GM19468 (cell line): ENCODE measurements around the gene PDGFC.

Experiments
- ATAC-seq: cut with Tn5 transposase; IDR thresholded peaks from one replicate; pipeline ENCODE4 v1.9.1; 2021; ENCODE audit warnings: mild to moderate bottlenecking, moderate library complexity, moderate number of reproducible peaks; ENCODE audit not compliant: unreplicated experiment; ENCODE audit errors: extremely low read depth

PDGFC gene

DNA sequence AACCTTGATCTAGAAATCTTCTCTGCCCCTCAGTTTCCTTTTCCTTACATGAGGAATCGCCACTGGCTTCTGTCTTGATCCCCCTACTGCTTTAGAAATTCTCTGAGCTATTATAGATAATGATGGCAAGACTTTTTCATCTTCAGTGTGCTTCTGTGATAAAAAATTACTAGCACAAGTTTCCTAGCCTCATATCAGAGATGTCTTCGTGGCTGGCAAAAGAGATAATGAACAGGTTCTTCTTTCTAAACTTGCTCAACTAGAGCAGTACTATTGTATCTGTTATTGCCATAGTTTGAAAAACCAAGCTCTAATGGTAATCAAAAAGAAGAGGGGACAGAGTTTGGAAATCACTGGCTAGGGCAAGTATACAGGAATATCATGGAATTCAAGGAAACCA, 4.1 kb upstream of the PDGFC start:
- ATAC-seq, result no peak

DNA sequence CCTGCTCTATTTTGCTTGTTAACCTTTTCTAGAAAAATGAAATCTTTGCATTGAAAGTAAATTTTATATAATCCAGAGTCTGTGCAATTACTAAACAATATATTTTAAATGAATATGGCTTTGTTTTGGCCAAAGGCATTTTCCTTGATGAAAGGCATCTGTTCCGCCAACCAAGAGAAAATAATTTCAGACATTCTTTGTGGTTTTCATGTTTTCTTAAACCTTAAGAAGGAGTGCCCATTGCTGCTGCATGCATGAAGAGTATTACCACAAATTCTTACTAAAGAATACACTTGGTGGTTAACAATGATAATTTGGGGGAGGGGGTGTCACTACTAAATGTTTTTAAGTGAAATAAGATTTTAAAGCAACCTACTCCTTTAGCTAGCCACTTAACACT, 2.7 kb upstream of the PDGFC start:
- ATAC-seq, result no peak

DNA sequence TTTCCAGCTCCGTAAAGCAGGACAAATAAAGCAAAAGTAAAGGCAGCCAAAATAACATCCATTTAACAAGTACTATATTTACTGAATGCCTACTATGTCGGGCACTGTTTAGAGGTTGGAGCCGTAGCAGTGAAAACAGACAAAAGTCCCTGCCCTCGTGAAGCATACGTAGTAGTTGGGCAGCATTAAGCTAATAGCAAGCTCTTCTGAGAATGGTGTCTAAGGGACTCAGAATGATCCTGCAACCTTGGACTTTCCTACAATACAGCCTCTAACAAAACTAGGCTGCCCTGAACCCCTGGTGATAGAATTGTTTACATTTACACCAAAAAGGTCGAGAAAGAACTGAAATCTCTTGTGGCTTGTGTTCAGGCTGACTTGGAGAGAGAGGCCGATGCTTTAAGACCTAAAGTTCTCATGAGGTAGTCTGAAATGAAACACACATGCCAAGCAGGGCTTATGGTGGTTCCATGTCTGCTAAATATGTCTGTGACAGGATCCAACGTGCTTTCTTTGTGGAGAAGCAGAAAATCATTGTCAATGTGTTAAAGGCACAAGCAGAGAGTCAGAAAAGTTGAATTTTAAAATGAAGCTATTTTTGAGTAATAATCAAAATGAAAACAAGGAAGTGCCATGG, 898 bp upstream of the PDGFC start:
- ATAC-seq, result no peak

DNA sequence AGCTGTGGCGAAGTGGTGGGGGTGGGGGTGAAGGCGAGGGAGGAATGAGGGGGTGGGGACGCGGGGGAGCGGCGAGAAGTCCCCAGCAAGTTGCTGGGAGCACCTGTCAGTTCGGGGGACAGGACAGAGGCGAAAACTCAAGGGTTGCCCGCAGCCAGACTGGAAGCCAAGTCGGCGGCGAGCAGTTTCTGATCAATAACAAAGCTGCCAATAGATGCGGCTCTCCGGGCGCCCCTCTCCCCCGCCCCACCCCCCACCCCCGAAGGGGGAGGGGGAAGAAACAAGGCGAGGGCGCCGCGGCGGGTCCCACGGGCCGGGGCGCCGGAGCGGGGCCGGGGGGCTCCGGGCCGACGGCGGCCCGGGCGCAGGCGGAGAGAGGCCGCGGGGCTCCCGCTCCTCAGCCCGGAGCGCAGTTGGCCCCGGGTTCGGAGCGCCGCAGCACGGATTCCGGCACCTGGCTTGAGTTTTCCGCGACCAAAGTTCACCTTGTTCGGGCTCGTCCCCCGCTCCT, 379 bp downstream of the PDGFC start:
- ATAC-seq, result no peak

DNA sequence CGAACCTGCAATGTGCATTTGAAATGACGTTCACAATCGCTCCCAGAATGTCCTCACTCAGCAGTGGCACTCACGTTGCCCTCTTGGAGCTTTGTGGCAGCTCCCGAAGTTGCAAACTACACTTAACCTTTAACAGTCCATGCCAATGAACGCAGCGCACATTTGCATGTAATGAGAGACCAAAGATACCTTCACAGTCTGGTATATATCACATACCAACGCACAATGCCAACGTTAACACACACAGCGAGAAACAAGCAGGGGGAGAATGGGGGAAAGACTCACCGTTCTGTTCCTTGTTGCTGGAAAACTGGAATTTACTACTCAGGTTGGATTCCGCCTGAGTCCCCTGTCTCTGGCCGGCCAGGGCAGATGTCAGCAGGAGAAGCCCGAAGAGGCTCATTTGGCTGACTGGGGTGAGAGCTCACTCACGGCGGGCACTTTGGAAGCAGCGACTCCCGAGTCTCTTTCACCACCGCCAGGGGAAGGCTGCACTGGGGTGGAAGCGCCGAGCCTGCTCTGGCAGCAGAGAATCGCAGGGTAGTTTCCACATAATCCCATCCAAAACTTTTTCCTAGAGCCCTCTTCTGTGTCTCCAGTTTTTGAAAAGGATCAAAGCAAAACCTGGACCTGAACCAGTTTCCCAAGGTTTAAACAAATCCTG, 966 bp downstream of the PDGFC start:
- ATAC-seq, result no peak

DNA sequence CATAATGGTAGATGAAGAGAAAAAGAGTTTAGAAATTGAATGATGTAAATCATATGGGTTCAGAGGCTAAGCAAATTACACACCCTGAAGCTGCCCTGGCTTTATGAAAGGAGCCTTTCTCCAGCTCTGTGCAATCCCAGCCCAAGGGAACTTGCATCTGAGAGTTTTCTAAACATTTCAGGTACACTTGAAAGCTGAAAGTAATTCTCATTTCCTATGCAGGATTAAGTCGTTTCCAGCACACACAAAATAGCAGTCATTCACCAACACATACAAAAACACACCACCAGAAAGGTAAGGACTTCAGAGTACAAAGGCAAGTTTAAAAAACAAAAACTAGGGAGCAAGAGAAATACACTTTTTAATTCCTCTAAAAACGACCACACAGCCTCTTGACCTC, 1.7 kb downstream of the PDGFC start:
- ATAC-seq, result no peak

DNA sequence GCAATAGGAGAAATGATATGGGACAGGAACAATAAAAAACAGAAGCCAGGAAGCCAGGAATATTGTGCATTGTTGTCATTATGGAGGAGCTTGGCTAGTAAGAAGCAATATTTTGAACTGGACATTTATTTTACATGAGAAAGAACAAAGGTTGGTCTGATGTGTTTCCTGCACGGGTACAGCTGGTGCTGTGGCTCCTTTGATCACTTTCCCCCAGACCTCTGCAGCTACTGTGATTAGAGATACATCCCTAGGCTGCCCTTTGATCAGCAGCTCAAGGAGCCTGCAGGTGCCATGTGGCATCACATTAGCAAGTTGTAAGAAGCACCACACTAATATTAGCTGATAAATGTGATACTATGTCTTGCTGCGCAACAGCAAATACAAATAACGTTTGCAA, 2.5 kb downstream of the PDGFC start:
- ATAC-seq, result no peak

DNA sequence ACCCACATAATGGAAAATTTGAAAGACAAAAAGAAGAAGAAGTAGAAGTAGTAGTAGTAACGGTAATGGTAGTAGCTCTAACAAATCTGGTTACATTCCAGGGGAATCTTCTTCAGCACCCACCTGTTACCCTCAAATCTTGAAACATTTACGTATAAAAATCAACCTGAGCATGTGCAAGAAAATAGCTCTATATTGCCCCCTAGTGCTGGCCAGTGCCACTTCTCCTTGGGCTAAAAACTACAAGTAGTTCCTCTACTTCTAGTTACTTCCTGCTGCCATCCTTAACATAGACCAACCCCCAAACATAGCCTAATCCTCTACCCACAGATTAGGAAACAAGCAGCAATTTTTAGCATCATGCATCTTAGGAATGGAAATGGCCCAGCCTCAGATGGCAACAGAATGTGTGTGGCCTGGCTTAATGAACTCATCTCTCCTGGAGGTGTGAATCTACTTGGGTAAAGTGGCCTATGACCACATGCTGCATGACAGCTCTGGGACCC, 3.1 kb downstream of the PDGFC start:
- peak; percentile 70 for ATAC-seq

DNA sequence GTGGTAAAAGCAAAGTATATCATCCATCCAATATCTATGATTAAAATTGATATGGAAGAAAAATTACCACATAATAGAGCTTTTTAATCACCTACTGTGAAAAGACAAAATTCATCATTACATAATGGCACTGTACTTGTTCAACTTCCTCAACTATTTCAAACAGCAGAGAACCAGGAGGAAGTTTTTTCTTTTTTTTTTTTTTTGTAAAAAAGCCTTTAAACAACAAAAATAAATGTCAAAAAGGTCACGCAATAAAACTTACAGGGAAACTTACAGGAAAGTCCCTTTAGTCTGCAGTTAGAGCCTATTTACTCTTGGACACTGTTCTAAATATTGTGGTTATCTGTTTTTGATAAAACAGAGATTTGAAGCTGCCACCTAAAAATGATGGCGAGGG, 4.8 kb downstream of the PDGFC start:
- no peak for ATAC-seq

DNA sequence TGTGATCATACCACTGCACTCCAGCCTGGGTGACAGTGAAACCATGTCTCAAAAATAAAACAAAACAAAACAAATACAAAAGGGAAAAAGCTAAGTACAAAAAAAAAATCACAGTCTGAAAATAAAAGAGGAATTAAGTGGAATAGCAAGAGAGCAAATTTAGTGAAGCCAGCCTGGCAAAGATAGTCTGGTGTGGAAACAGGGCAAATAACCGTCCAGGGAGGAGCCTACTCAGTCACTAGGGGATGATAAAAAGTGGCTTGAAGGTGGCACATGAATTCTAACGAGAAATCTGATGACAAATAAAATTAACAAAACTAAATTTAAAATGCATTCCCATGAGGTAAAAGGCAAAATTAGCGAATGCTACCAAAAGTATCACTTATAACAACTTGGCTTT, 8.2 kb downstream of the PDGFC start:
- ATAC-seq, result no peak

DNA sequence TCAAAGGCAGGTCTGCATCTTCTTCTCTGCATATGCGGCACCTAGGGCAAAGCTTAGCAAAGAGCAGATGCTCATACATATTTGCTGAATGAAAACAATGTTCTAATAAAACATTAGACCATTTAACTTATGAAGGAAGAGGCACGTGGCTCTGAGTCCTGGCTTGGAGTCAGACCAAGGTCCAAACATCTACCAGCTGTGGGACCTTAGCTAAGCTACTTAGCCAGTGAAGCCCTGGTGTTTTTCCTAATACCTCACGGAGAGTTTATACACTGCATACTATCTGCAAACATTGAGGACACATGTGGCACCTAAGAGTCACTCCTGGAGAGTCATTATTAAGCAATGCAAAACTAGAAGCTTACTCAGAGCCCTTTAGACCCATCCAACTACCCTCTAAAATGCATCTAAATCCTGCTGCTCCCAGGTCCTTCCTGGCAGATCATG, 9.0 kb downstream of the PDGFC start:
- no peak for ATAC-seq

DNA sequence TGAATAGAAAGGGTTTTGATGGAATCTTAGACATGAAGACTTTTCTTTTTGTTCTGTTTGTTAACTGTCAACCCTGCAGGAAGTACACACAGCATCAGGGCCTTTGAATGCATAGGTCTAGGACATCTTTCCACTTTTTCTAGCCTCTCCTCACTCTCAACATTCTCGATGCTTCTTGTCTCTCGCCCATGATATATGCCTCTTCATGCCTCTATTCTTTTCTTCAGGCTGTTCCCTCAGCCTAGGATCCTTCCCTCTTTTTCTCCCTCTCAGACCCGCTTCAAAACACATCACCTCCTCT, 9.6 kb downstream of the PDGFC start:
- no peak for ATAC-seq

DNA sequence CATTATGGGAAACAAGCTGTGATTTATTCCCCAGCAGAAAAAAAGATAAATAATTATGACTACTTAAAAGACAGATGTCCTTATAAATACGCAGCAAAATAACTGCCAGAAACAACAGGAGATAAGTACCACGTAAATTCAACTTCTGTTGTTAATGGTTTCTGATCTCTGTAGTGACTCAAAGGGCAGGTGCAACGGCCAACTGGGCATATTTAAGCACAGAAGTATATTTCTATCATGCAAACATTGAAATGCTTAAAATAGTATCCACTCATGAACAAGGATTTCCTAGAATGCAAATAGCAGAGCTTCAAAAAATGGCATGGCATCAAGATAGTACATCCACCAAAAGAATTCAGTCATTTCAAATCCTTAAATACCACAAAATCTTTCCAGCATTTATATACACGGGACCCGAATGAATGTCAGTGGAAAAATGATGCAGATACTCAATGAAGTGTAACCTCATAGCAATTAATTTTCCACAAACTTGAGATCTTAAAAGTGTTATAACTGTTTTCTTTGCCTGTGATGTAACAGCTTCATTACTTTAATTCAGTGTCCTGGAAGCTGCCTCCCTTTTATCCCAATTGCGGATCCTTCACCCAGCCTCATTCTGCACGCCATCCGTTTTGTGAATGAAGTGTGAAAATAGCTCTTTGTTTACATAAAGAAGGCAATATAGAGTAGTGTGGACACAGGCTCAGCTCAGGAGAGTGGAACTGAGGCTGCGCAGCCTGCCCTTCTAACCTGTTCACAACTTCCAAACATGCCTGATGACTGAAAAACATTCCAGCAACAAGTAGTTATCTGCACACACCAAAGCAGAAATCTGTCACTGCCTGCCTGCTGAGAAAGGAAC, 10.2 kb downstream of the PDGFC start:
- ATAC-seq, result no peak

DNA sequence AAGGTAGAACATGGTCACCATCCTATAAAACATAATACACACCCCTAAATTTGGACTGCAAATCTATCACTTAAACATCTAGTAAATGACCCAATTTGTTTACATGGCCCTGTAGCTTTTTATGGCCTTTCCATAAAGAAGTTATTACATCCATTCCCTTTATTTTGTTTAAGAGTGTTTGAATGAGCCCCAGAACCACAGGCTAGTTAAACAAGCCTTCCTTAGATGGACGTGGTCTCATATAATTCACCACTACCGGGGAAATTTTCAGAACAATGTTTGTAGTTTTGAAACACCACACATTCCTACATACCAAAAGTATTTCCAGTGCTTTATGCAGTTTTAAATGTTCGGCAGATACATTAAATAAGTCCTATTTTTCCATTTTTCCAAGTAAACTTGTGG, 12.3 kb downstream of the PDGFC start:
- ATAC-seq, result no peak

DNA sequence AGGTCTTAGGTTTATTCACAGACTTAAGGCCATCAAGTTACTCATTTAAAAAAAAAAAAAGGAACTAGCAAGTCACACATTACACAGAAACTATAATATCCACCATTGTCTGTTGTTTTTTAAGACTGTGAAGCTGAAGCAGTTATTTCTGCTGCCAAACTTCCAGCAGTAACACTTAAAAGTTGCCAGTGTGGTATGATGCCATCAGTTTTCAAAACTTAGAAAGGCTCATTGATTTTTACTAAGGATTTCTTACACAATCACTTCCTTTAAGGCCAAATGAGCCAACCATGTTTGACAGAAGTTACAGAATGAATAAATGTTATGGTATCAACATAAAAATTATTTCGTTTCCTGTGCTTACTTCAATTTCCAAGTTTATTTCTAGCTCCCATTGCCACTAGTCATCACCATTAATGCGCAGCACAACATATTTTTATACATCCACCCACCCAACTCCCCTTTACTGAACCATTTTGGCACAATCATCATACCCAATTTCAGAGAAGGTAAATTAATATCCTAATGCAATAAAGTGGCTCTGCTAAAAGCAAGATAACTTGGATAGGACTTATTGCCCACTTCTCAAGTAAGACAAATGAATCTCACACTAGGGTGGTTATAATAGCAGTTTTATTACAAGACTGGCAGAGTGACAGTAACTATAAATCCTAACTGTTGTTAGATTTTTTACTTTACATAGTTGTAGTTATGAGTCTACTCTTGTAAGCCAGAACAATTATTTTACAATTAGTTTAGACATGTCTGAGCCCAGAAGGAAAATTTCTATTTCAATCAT, 13.1 kb downstream of the PDGFC start:
- no peak for ATAC-seq

DNA sequence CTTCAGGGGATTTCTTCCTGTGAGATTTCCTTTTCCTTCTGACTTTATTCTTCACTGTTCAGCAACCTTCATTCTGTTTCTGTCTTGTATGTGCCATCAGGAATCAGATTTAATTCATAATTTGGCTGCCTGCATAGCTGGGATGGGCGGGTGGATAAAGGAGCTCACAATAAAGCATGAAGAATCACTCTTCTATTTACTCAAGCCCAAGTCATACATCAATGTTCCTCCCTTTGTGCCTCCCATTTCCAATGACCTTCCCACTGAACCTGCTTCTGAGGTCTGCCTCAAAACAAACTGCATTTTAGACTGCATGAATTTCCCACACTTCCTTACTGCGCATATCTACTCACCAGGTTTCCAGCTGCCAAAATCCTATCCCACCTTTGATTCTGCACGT, 14.0 kb downstream of the PDGFC start:
- no peak for ATAC-seq

DNA sequence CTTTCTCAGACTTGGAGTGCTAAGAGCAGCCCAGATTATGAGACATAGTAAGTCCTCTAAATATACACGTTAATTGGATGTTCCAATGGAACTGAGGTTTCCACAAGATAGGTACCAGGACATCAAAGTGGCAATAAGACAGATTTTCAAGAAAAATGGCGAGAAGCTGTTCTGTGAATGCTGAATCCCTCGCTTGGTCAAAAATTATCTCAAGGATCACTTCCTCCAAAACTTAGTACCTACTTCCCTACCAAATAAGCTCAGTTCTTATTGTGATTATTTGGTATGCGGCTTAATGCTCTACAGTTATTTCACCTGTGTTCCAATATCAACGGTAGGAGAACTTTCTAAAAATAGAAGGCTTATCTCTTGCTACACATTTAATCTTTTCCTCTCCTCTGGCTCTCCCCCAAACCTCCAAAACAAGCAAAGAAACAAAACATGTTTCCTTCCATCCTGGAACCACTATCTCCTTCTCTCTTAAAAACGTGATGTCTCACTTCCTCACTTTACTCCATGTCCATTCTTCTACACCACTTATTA, 14.7 kb downstream of the PDGFC start:
- ATAC-seq, result no peak

DNA sequence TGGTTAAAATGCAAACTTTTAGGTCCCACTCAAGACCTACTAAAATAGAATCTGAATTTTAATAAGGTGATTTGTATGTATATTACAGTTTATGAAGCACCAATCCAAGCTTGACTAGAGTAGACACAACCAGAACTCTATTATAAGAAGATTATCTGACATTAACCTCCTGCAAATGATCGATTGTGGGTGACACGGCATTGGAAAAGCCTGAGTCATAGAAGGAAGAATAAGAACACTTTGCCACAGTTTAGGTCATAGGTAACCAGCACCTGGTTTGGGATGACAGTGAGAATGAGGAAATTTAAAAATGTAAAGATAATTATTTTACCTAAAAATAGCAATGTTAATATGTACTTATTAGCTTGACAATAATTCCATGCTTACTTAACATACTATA, 15.2 kb downstream of the PDGFC start:
- no peak for ATAC-seq

DNA sequence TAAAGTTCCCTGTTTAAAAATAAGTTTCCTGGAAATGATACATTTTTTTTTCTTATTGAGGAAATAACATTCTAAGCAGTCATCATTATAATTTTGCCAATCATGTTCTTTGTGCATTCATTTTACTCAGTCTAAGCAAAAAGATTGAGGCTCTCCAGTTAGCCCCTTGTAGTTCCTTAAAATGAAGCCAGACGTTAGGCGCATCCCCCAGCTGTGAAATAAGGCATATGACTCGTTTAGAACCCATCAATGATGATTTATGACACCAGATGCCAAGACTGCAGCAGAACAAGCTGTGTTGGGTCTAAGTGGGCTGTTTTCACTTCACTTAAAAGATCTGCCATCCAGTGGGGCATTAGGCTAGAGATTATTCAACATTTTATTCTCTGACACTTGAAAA, 17.0 kb downstream of the PDGFC start:
- no peak for ATAC-seq

DNA sequence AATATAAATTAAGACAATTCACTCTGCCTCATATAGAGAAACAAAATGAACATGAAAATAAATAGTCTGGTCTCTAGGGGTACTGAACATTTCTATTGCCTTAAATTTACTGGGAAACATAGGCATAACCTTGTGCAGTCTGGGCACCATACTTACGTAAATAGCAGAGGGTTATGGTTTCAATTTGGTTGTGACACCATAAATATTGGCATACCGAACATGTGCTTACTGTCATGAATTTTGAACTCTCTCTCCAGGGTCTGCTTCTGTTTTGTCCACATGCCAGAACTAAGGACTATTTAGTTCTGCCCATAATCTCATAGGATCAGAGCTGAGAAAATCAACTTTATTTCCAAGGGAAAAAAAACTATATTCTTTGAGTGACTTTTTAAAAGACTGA, 17.6 kb downstream of the PDGFC start:
- ATAC-seq, result no peak
